Measurements from ENCODE around the gene ZNF276. TPM values are rescaled to one million over a fixed set of nuclear protein-coding genes. Genes with fewer than 3 reads are reported as not detected.

The ZNF276 gene
- total RNA-seq, 1 experiment from 2014 or later = 18.6 TPM

GRCh38 chr16:89748076-89748475, 26.7 kb downstream of the ZNF276 start:
- H4K8ac ChIP-seq (replicated peaks; ENCODE audit: insufficient read length, low read depth, low read length) = no peak overlapping the region
- H3K23me2 ChIP-seq (ENCODE audit: insufficient read length, low read depth, low read length, poor library complexity, severe bottlenecking) = no peaks in the 10 kb centered on the region
- H3K56ac ChIP-seq (ENCODE audit: insufficient read length, low read depth, low read length) = no peak overlapping the region
- no peak overlapping the region for H3K27ac Mint-ChIP-seq
- no peaks in the 10 kb centered on the region for H3K79me2 ChIP-seq (ENCODE audit: insufficient read depth, low read length)
- H3K4me3 Mint-ChIP-seq = no peak overlapping the region
- H2BK15ac ChIP-seq (ENCODE audit: low read depth, low read length) = no peak overlapping the region
- no peak overlapping the region for H2BK20ac ChIP-seq (ENCODE audit: low read depth, low read length, poor library complexity, severe bottlenecking)
- no peak overlapping the region for H2BK12ac ChIP-seq (ENCODE audit: insufficient read length, low read depth, low read length)
- H3T11ph ChIP-seq (ENCODE audit: low read length) = no peak overlapping the region
- H2AK5ac ChIP-seq (ENCODE audit: insufficient read length, low read length) = no peak overlapping the region
- H3K23ac ChIP-seq (ENCODE audit: insufficient read length, low read depth, low read length) = no peak overlapping the region
- no peak for TF ChIP-seq CTCF (conservative IDR thresholded peaks at IDR 0.05)
- H3K79me1 ChIP-seq (ENCODE audit: insufficient read depth, low read depth, low read length, poor library complexity, severe bottlenecking) = no peaks in the 10 kb centered on the region
- no peak overlapping the region for H4K91ac ChIP-seq (ENCODE audit: insufficient read length, low read depth, low read length)
- H4K5ac ChIP-seq (ENCODE audit: insufficient read length, low read depth, low read length) = no peak overlapping the region
- no peaks in the 10 kb centered on the region for H3K9me3 Mint-ChIP-seq
- no peak overlapping the region for H3K4ac ChIP-seq (ENCODE audit: low read depth, low read length)
- WGBS (ENCODE audit: extremely low coverage, insufficient read length, low lambda C conversion rate) = no CpG with 5 or more reads among the region's 9 CpGs
- H3K4me2 ChIP-seq (ENCODE audit: insufficient read depth, insufficient read length, low read length) = no peak overlapping the region
- H3K27me3 ChIP-seq (ENCODE audit: insufficient read depth, low read length) = no peaks in the 10 kb centered on the region
- H3K14ac ChIP-seq (ENCODE audit: insufficient read depth, low read length) = no peak overlapping the region
- H3K27ac ChIP-seq (ENCODE audit: insufficient read length, low read depth, low read length) = no peak overlapping the region
- no peak overlapping the region for H2BK120ac ChIP-seq (ENCODE audit: low read depth, low read length, poor library complexity, severe bottlenecking)
- peaks cover 44 to 88% (median 84%) of the 10 kb centered on the region in 3 experiments; a peak in 6 of 7 replicates for H3K36me3 Mint-ChIP-seq (ENCODE audit: insufficient read depth in 1 of 3, low read depth in 3 of 3)
- H4K20me1 ChIP-seq (ENCODE audit: control insufficient read depth, insufficient read depth, insufficient read length) = peaks cover 2% of the 10 kb centered on the region
- H2AFZ ChIP-seq (ENCODE audit: low read length) = no peak overlapping the region
- no peaks in the 10 kb centered on the region for H3K9me3 ChIP-seq (ENCODE audit: control insufficient read depth, low read depth, low read length)
- H3K4me1 ChIP-seq (ENCODE audit: insufficient read depth, low read length) = no peaks in the 10 kb centered on the region
- DNase-seq = no peak
- H3K18ac ChIP-seq (ENCODE audit: insufficient read length, low read depth, low read length) = no peak overlapping the region
- H3K9ac ChIP-seq (ENCODE audit: extremely low read depth, insufficient read length, low read length) = no peak overlapping the region
- H2BK5ac ChIP-seq (ENCODE audit: insufficient read length, low read length) = no peak overlapping the region
- no peaks in the 10 kb centered on the region for H3K27me3 Mint-ChIP-seq (ENCODE audit: low read depth)
- H3K4me1 Mint-ChIP-seq = no peaks in the 10 kb centered on the region

All from H9 (cell line).